Activated CD8-positive, alpha-beta T cell treated with anti-CD3 and anti-CD28 coated beads for 36 hours (primary cell): ENCODE measurements around the gene MYO1D. TPM values are rescaled to one million over a fixed set of nuclear protein-coding genes. Genes with fewer than 3 reads are reported as not detected.

ENCODE experiments used
- ATAC-seq: fragments of 200-7000 bp; cut with Tn5 transposase; one replicate; pipeline ENCODE4 v1.10.0; 2021; ENCODE audit warnings: mild to moderate bottlenecking, moderate library complexity
- CTCF ChIA-PET: fragments of 350-600 bp; sonication (Branson Sonifier 250); formaldehyde crosslinking; loops from one replicate; lab custom pipeline; 2021; ENCODE audit warnings: antibody characterized with exemption; lab: Charles Lee
- POLR2A ChIA-PET: fragments of 350-600 bp; sonication (Branson Sonifier 250); formaldehyde crosslinking; loops from one replicate; lab custom pipeline; 2021; ENCODE audit warnings: antibody characterized with exemption; lab: Charles Lee
- DNase-seq: peaks from one replicate; pipeline ENCODE4 v3.0.0-alpha.2; 2020
- H3K27ac Mint-ChIP-seq: one replicate; pipeline ENCODE4 v1.8.0; 2021; ENCODE audit warnings: mild to moderate bottlenecking, mixed read lengths
- H3K27me3 Mint-ChIP-seq: one replicate; pipeline ENCODE4 v1.8.0; 2021; ENCODE audit warnings: mixed read lengths
- H3K36me3 Mint-ChIP-seq: one replicate; pipeline ENCODE4 v1.8.0; 2021; ENCODE audit warnings: low read depth, mixed read lengths
- H3K4me1 Mint-ChIP-seq: one replicate; pipeline ENCODE4 v1.8.0; 2021; ENCODE audit warnings: low read depth, mixed read lengths
- H3K4me3 Mint-ChIP-seq: one replicate; pipeline ENCODE4 v1.8.0; 2021; ENCODE audit warnings: mild to moderate bottlenecking, moderate library complexity, mixed read lengths
- H3K9me3 Mint-ChIP-seq: one replicate; pipeline ENCODE4 v1.8.0; 2021; ENCODE audit warnings: mixed read lengths
- CTCF ChIP-seq: fragments of 200-600 bp; IDR thresholded peaks from one replicate; pipeline ENCODE4 v1.8.0; 2022; ENCODE audit warnings: antibody characterized with exemption, mild to moderate bottlenecking
- intact Hi-C: fragments of 100-400 bp; cut with micrococcal nuclease; formaldehyde crosslinking; loops from one replicate; pipeline ENCODE4 v1.10.0; 2022
- total RNA-seq, 2 experiments: library from RNA; stranded (reverse); gene quantifications; one replicate each; pipeline ENCODE4 v1.2.3, GENCODE V29; 2021

MYO1D gene
- total RNA-seq, 2 experiments from 2014 or later = 8.3 to 9.2 TPM

GRCh38 chr17:32622540-32622939 lies 254.4 kb downstream of the MYO1D start:
- Mint-ChIP-seq H3K27me3 (no peaks in the 10 kb centered on the region), H3K36me3 (no peaks in the 10 kb centered on the region), H3K4me1 (no peaks in the 10 kb centered on the region), H3K27ac (no peak overlapping the region), H3K4me3 (no peak overlapping the region), H3K9me3 (no peaks in the 10 kb centered on the region)
- intact Hi-C loops = no loop called here
- no peak for TF ChIP-seq CTCF
- ATAC-seq (no peak), DNase-seq (no peak)
- ChIA-PET POLR2A (no interaction called here), CTCF (interaction anchor here (1.3 kb wide), 2 partner anchors 36 to 159 kb away, joined by 4 to 5 read pairs; no protein-coding TSS in a partner anchor)

- H3K4me1 Mint-ChIP-seq = no peaks in the 10 kb centered on the region
- H3K27me3 Mint-ChIP-seq = no peaks in the 10 kb centered on the region
- ChIA-PET POLR2A (no interaction called here), CTCF (interaction anchor here (1.2 to 2.6 kb wide), 4 partner anchors 37 to 160 kb away, joined by 4 to 8 read pairs (median 4); no protein-coding TSS in a partner anchor)
- intact Hi-C loops = no loop called here
- no peak for TF ChIP-seq CTCF
- no peak overlapping the region for H3K4me3 Mint-ChIP-seq
- H3K9me3 Mint-ChIP-seq = no peaks in the 10 kb centered on the region
- no peak for DNase-seq
- ATAC-seq = no peak
- H3K27ac Mint-ChIP-seq = no peak overlapping the region
- no peaks in the 10 kb centered on the region for H3K36me3 Mint-ChIP-seq
These were observed 255.2 kb downstream of the MYO1D start for GRCh38 chr17:32621612-32622312.

DNA sequence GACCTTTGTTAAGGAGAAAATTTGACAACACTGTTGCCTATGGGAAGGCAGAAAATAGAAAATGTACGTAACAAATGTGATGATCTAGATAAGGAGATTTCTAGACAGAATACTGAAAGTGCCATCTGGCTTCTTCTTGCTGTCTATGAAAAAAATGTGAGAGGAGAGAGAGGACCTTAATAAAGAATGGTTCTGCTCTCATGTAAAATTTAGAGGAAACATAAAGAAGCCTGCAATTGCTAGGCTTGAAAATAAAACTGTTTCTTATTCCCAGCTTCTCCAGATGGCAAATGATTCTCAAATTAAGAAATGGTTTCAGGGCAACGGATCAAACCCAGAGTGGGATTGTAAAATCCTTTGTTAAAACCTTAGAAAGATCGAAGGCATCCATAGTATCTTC lies 261.6 kb downstream of the MYO1D start:
- ChIA-PET POLR2A (no interaction called here), CTCF (interaction anchor here (1.4 kb wide), 1 partner anchor 153 kb away, joined by 7 read pairs; no protein-coding TSS in a partner anchor)
- Mint-ChIP-seq H3K4me1 (no peaks in the 10 kb centered on the region), H3K9me3 (no peaks in the 10 kb centered on the region), H3K27ac (no peak overlapping the region), H3K36me3 (no peaks in the 10 kb centered on the region), H3K4me3 (no peak overlapping the region), H3K27me3 (no peaks in the 10 kb centered on the region)
- intact Hi-C loops = no loop called here
- TF ChIP-seq CTCF = no peak
- no peak for DNase-seq
- no peak for ATAC-seq

GRCh38 chr17:32610943-32611342 lies 266.0 kb downstream of the MYO1D start:
- ChIA-PET CTCF (interaction anchor here (1.7 to 2.7 kb wide), 3 partner anchors 127 to 266 kb away, joined by 5 to 14 read pairs (median 9); partner anchors contain the start of gene MYO1D), POLR2A (no interaction called here)
- H3K27me3 Mint-ChIP-seq = no peaks in the 10 kb centered on the region
- DNase-seq = no peak
- no peak overlapping the region for H3K4me3 Mint-ChIP-seq
- ATAC-seq = no peak
- intact Hi-C loops = no loop called here
- H3K4me1 Mint-ChIP-seq = peaks cover 6% of the 10 kb centered on the region
- no peaks in the 10 kb centered on the region for H3K36me3 Mint-ChIP-seq
- no peak overlapping the region for H3K27ac Mint-ChIP-seq
- no peak for TF ChIP-seq CTCF
- no peaks in the 10 kb centered on the region for H3K9me3 Mint-ChIP-seq

- CTCF ChIA-PET = interaction anchor here (0.7 to 1.7 kb wide), 2 partner anchors 127 to 267 kb away, joined by 3 to 5 read pairs; partner anchors contain the start of gene MYO1D
- intact Hi-C loops = loop anchor here (5.0 kb wide), 1 partner anchor 128 kb away; no protein-coding TSS in a partner anchor
- ATAC-seq = no peak
These were observed 266.9 kb downstream of the MYO1D start for GRCh38 chr17:32609884-32610650.

More at GRCh38 chr17:32609884-32610650, 266.9 kb downstream of the MYO1D start:
- no peak overlapping the region for H3K27ac Mint-ChIP-seq
- peaks cover 6% of the 10 kb centered on the region for H3K4me1 Mint-ChIP-seq
- no peaks in the 10 kb centered on the region for H3K27me3 Mint-ChIP-seq
- TF ChIP-seq CTCF = no peak
- no peaks in the 10 kb centered on the region for H3K9me3 Mint-ChIP-seq
- POLR2A ChIA-PET = no interaction called here
- no peak for DNase-seq
- no peaks in the 10 kb centered on the region for H3K36me3 Mint-ChIP-seq
- H3K4me3 Mint-ChIP-seq = no peak overlapping the region
